H1 (cell line): ENCODE measurements around the gene DSG4. TPM values are rescaled to one million over a fixed set of nuclear protein-coding genes. Genes with fewer than 3 reads are reported as not detected.

Source experiments
- CTCF ChIA-PET: fragments of 300-600 bp; sonication (Branson Sonifier 250); formaldehyde crosslinking; loops from one replicate; lab custom pipeline; 2021; ENCODE audit not compliant: partially characterized antibody; lab: Charles Lee
- POLR2A ChIA-PET: fragments of 300-600 bp; sonication (Branson Sonifier 250); formaldehyde crosslinking; loops from one replicate; lab custom pipeline; 2021; ENCODE audit warnings: inconsistent platforms; ENCODE audit not compliant: partially characterized antibody; lab: Charles Lee
- DNase-seq, 2 experiments: peaks; one replicate each; pipeline versions ENCODE4 v3.0.0 to v3.0.0-alpha.2; 2010 to 2022; ENCODE audit warnings: low spot score in 2 of 2, low read depth in 1 of 2, mixed read lengths in 1 of 2
- FAIRE-seq: peaks from 2 replicates; lab custom pipeline; 2011; peaks lifted over from hg19 to GRCh38; lab: Jason Lieb, UNC
- H2AFZ ChIP-seq: 2 replicates; pipeline ENCODE4 v1.8.1; 2012; ENCODE audit warnings: low read length, inconsistent platforms
- H2AK5ac ChIP-seq: 2 replicates; pipeline ENCODE4 v1.6.1; 2013; ENCODE audit warnings: low read depth, low read length
- H2BK120ac ChIP-seq: replicated peaks from 2 replicates; pipeline ENCODE3; 2013; ENCODE audit warnings: low read depth, low read length, inconsistent platforms
- H2BK12ac ChIP-seq: 2 replicates; pipeline ENCODE4 v1.6.1; 2013; ENCODE audit warnings: low read depth, low read length
- H2BK15ac ChIP-seq: 2 replicates; pipeline ENCODE4 v1.6.1; 2013; ENCODE audit warnings: low read length
- H2BK20ac ChIP-seq: 2 replicates; pipeline ENCODE4 v1.6.1; 2013; ENCODE audit warnings: low read length
- H2BK5ac ChIP-seq: 2 replicates; pipeline ENCODE4 v1.6.1; 2013; ENCODE audit warnings: low read depth, low read length
- H3K14ac ChIP-seq: 2 replicates; pipeline ENCODE4 v1.6.1; 2013; ENCODE audit warnings: inconsistent platforms; ENCODE audit not compliant: insufficient read length
- H3K18ac ChIP-seq: 2 replicates; pipeline ENCODE4 v1.6.1; 2013; ENCODE audit warnings: low read length; ENCODE audit errors: extremely low read depth
- H3K23ac ChIP-seq: 2 replicates; pipeline ENCODE4 v1.6.1; 2013; ENCODE audit warnings: inconsistent platforms; ENCODE audit not compliant: insufficient read length
- H3K23me2 ChIP-seq: 2 replicates; pipeline ENCODE4 v1.6.1; 2013; ENCODE audit warnings: low read depth, low read length
- H3K27ac ChIP-seq: 2 replicates; pipeline ENCODE4 v1.6.1; 2011; ENCODE audit warnings: low read depth, low read length, inconsistent platforms
- H3K27me3 ChIP-seq, 4 experiments: replicated peaks in 1 of 4; 1 replicate in 1 of 4; 2 replicates in 3 of 4; pipeline versions ENCODE4 v1.6.1 to v1.8.1; 2011 to 2013; ENCODE audit warnings: low read length in 3 of 4, mild to moderate bottlenecking in 3 of 4, inconsistent platforms in 2 of 4, mixed read lengths in 2 of 4, moderate library complexity in 1 of 4; ENCODE audit not compliant: control insufficient read depth in 3 of 4, insufficient read depth in 3 of 4; ENCODE audit errors: extremely low read depth in 1 of 4
- H3K36me3 ChIP-seq, 4 experiments: 2 replicates each; pipeline versions ENCODE4 v1.6.1 to v1.8.1; 2011 to 2013; ENCODE audit warnings: mild to moderate bottlenecking in 4 of 4, low read length in 3 of 4, moderate library complexity in 2 of 4, control low read depth in 1 of 4, inconsistent platforms in 1 of 4; ENCODE audit not compliant: insufficient read depth in 4 of 4, control insufficient read depth in 2 of 4
- H3K4ac ChIP-seq: replicated peaks from 2 replicates; pipeline ENCODE3; 2013; ENCODE audit warnings: low read length, low read depth, mixed read lengths, inconsistent platforms; ENCODE audit not compliant: insufficient read length
- H3K4me1 ChIP-seq, 4 experiments: replicated peaks in 1 of 4; 1 replicate in 1 of 4; 2 replicates in 3 of 4; pipeline versions ENCODE4 v1.6.1 to v1.8.1; 2011 to 2013; ENCODE audit warnings: low read length in 3 of 4, inconsistent platforms in 2 of 4, mixed read lengths in 1 of 4; ENCODE audit not compliant: insufficient read depth in 4 of 4, control insufficient read depth in 3 of 4
- H3K4me2 ChIP-seq, 2 experiments: 2 replicates each; pipeline versions ENCODE4 v1.6.1 to v1.8.1; 2011 to 2013; ENCODE audit warnings: low read depth in 2 of 2, low read length in 2 of 2, control low read depth in 1 of 2, inconsistent platforms in 1 of 2, mild to moderate bottlenecking in 1 of 2; ENCODE audit not compliant: insufficient read depth in 1 of 2
- H3K4me3 ChIP-seq, 4 experiments: fragments of 200-600, 300-600 bp in 1 of 4; sonication (generic), shearing (Covaris generic), sonication (Bioruptor Twin) in 1 of 4; 2 replicates each; pipeline versions ENCODE4 v1.5.1 to v1.8.1; 2011 to 2016; ENCODE audit warnings: low read length in 4 of 4, low read depth in 3 of 4, control low read depth in 2 of 4, inconsistent platforms in 2 of 4, mild to moderate bottlenecking in 2 of 4, mixed read lengths in 1 of 4, moderate library complexity in 1 of 4; ENCODE audit not compliant: insufficient read depth in 2 of 4; ENCODE audit errors: extremely low read depth in 1 of 4
- H3K56ac ChIP-seq: replicated peaks from 2 replicates; pipeline ENCODE3; 2013; ENCODE audit warnings: low read depth, mild to moderate bottlenecking, mixed read lengths, low read length, inconsistent platforms; ENCODE audit not compliant: insufficient read length
- H3K79me1 ChIP-seq: 2 replicates; pipeline ENCODE4 v1.6.1; 2013; ENCODE audit warnings: low read depth, low read length, control low read depth
- H3K79me2 ChIP-seq, 2 experiments: 2 replicates each; pipeline versions ENCODE4 v1.6.1 to v1.8.1; 2012 to 2013; ENCODE audit warnings: low read length in 2 of 2, mild to moderate bottlenecking in 2 of 2, inconsistent platforms in 1 of 2; ENCODE audit not compliant: insufficient read depth in 2 of 2, control insufficient read depth in 1 of 2
- H3K9ac ChIP-seq, 4 experiments: replicated peaks in 1 of 4; 1 replicate in 1 of 4; 2 replicates in 3 of 4; pipeline versions ENCODE4 v1.6.1 to v1.8.1; 2011 to 2013; ENCODE audit warnings: low read depth in 3 of 4, low read length in 3 of 4, control low read depth in 2 of 4, mild to moderate bottlenecking in 2 of 4, moderate library complexity in 2 of 4, inconsistent platforms in 1 of 4; ENCODE audit errors: extremely low read depth in 1 of 4
- H3K9me3 ChIP-seq, 2 experiments: 2 replicates each; pipeline versions ENCODE4 v1.6.1 to v1.8.1; 2012 to 2013; ENCODE audit warnings: mild to moderate bottlenecking in 2 of 2, moderate library complexity in 2 of 2, control low read depth in 1 of 2, inconsistent platforms in 1 of 2, low read depth in 1 of 2, low read length in 1 of 2, mixed read lengths in 1 of 2; ENCODE audit not compliant: insufficient read depth in 2 of 2
- H4K20me1 ChIP-seq, 2 experiments: replicated peaks in 1 of 2; 2 replicates each; pipeline versions ENCODE3 to v1.8.1; 2011 to 2013; ENCODE audit warnings: inconsistent platforms in 2 of 2, low read length in 2 of 2, mild to moderate bottlenecking in 1 of 2; ENCODE audit not compliant: insufficient read depth in 2 of 2, control insufficient read depth in 1 of 2
- H4K5ac ChIP-seq: 2 replicates; pipeline ENCODE4 v1.6.1; 2013; ENCODE audit warnings: low read length, low read depth, mixed read lengths, inconsistent platforms; ENCODE audit not compliant: insufficient read length
- H4K8ac ChIP-seq: 2 replicates; pipeline ENCODE4 v1.8.0; 2013; ENCODE audit warnings: mild to moderate bottlenecking, moderate library complexity, low read length, inconsistent platforms; ENCODE audit not compliant: insufficient read depth; ENCODE audit errors: extremely low read depth
- H4K91ac ChIP-seq: replicated peaks from 2 replicates; pipeline ENCODE3; 2013; ENCODE audit warnings: low read length, mixed read lengths, inconsistent platforms; ENCODE audit not compliant: insufficient read length
- BCL11A ChIP-seq, 2 experiments: IDR thresholded peaks; one replicate each; pipeline ENCODE4 v1.6.1; 2011; ENCODE audit warnings: low read depth in 2 of 2, low read length in 2 of 2, mild to moderate bottlenecking in 2 of 2
- CBX5 ChIP-seq: fragments of 300-800, 300-1000 bp; sonication (generic); IDR thresholded peaks from 2 replicates; pipeline ENCODE4 v1.7.1; 2016; ENCODE audit warnings: antibody characterized with exemption, low read length, low read depth
- CBX8 ChIP-seq: fragments of 300-800, 300-1000 bp; sonication (generic); IDR thresholded peaks from 2 replicates; pipeline ENCODE4 v1.7.1; 2016; ENCODE audit warnings: low read depth, low read length, borderline replicate concordance
- WGBS, 2 experiments: shearing (Covaris generic) in 1 of 2; methylation state at CpG; one replicate each; pipeline versions ENCODE4 v1.1.6 to v1.1.7; 2013 to 2015; ENCODE audit warnings: low lambda C conversion rate in 2 of 2, mixed read lengths in 2 of 2, inconsistent platforms in 1 of 2, low coverage in 1 of 2, missing lambda C conversion rate in 1 of 2; ENCODE audit not compliant: insufficient replicate concordance in 2 of 2, insufficient coverage in 1 of 2, insufficient read length in 1 of 2; ENCODE audit errors: extremely low coverage in 1 of 2, missing lambda C conversion rate in 1 of 2; 5-methylcytosine and 5-hydroxymethylcytosine counted together
- polyA plus RNA-seq, 7 experiments: library from polyadenylated mRNA; depleted of rRNA in 3 of 7; stranded (reverse) in 5 of 7; unstranded in 2 of 7; fragments of >200 nt in 5 of 7; fragments of 200-250 nt in 2 of 7; gene quantifications; 1 replicate in 5 of 7; 2 replicates in 1 of 7; 4 replicates in 1 of 7; pipeline versions ENCODE4 v1.2.1 to v1.2.3, GENCODE V29; 2011 to 2013; ENCODE audit warnings: missing spikeins in 2 of 7, mixed read lengths in 2 of 7
- total RNA-seq: library from RNA; stranded (reverse); fragmentation: NEBNext Ultra II Directional; extraction: Animal tissue kit (Norgen Biotek cat#: 25700); gene quantifications from 2 replicates; pipeline ENCODE4 v1.2.1, GENCODE V29; 2021

The DSG4 gene
- total and polyA plus RNA-seq, 2 of the 8 experiments (the other 6 are each of a cell fraction or from before 2014, with no cell fraction given) = not detected

- H2AFZ ChIP-seq = no peak overlapping the region
- H2BK12ac ChIP-seq = no peak overlapping the region
- CTCF ChIA-PET = interaction anchor here (1.7 to 6.8 kb wide), 2 partner anchors 17 to 472 kb away, joined by 4 to 47 read pairs; no protein-coding TSS in a partner anchor
- H3K79me1 ChIP-seq = no peaks in the 10 kb centered on the region
- no peak overlapping the region for H3K4me3 ChIP-seq
- H4K91ac ChIP-seq = no peak overlapping the region
- H2AK5ac ChIP-seq = no peak overlapping the region
- DNase-seq = no peak
- H3K9ac ChIP-seq = no peak overlapping the region
- H3K36me3 ChIP-seq = no peaks in the 10 kb centered on the region
- no peak overlapping the region; the same call in 1 of the 2 replicates for H4K8ac ChIP-seq
- no peaks in the 10 kb centered on the region for H3K4me1 ChIP-seq
- no peak overlapping the region for H2BK120ac ChIP-seq
- H3K56ac ChIP-seq = no peak overlapping the region
- H3K23ac ChIP-seq = no peak overlapping the region
- H3K18ac ChIP-seq = no peak overlapping the region
- no peak overlapping the region for H3K4ac ChIP-seq
- H2BK15ac ChIP-seq = no peak overlapping the region
- no peak overlapping the region for H2BK5ac ChIP-seq
- no peak overlapping the region for H2BK20ac ChIP-seq
- 91% methylated on average over 4 of the region's 4 CpGs; no CpG with 5 or more reads in 1 of the 2 experiments for WGBS, 2 experiments
- no peak overlapping the region for H3K27ac ChIP-seq
- H4K20me1 ChIP-seq = no peaks in the 10 kb centered on the region
- no peaks in the 10 kb centered on the region for H3K9me3 ChIP-seq
- no peak for FAIRE-seq
- no peaks in the 10 kb centered on the region for H3K27me3 ChIP-seq
- no peak overlapping the region for H3K14ac ChIP-seq
- no peaks in the 10 kb centered on the region for H3K79me2 ChIP-seq
- H4K5ac ChIP-seq = no peak overlapping the region
- POLR2A ChIA-PET = no interaction called here
- H3K4me2 ChIP-seq = no peak overlapping the region
- H3K23me2 ChIP-seq = no peaks in the 10 kb centered on the region
- TF ChIP-seq BCL11A (IDR thresholded peaks at IDR 0.05; ENCODE audit: low read depth in 2 of 2, low read length in 2 of 2) (no peak), CBX5 (no peak), CBX8 (no peak)
Observed at GRCh38 chr18:31441493-31441892, 64.9 kb downstream of the DSG4 start.
